Upper lobe of right lung (tissue), 1 donor: ENCODE results near the gene TAOK3. TPM values are rescaled to one million over a fixed set of nuclear protein-coding genes. Genes with fewer than 3 reads are reported as not detected.
A peak's percentile ranks its signal among the peaks of the same experiment; 100 is the strongest.

Experiments
- ATAC-seq: fragments of 200-7000 bp; cut with Tn5 transposase; one replicate; pipeline ENCODE4 v1.9.1; 2020; ENCODE audit warnings: mild to moderate bottlenecking, moderate library complexity
- DNase-seq: peaks from one replicate; pipeline ENCODE4 v3.0.0-alpha.2; 2020
- H3K27ac ChIP-seq: fragments of 200-600 bp; one replicate; pipeline ENCODE4 v1.8.0; 2022
- H3K27me3 ChIP-seq: fragments of 200-600 bp; one replicate; pipeline ENCODE4 v1.8.0; 2022; ENCODE audit warnings: mild to moderate bottlenecking
- H3K36me3 ChIP-seq: fragments of 200-600 bp; one replicate; pipeline ENCODE4 v1.8.0; 2022
- H3K4me1 ChIP-seq: fragments of 200-600 bp; one replicate; pipeline ENCODE4 v1.8.0; 2022
- H3K4me3 ChIP-seq: fragments of 200-600 bp; one replicate; pipeline ENCODE4 v1.8.0; 2022; ENCODE audit warnings: mild to moderate bottlenecking
- H3K9me3 ChIP-seq: fragments of 200-600 bp; one replicate; pipeline ENCODE4 v1.8.0; 2022
- CTCF ChIP-seq: fragments of 200-600 bp; IDR thresholded peaks from one replicate; pipeline ENCODE4 v1.8.0; 2022; ENCODE audit warnings: antibody characterized with exemption
- intact Hi-C: fragments of 100-400 bp; cut with DNase I; formaldehyde crosslinking; loops from one replicate; pipeline ENCODE4 v1.11.0; 2022
- total RNA-seq: library from RNA; stranded (reverse); fragmentation: NEBNext Ultra II Directional; extraction: Animal tissue kit (Norgen Biotek cat#: 25700); gene quantifications from one replicate; pipeline ENCODE4 v1.2.1, GENCODE V29; 2021
- donor health status: DM: no; HTN: yes; CAD: no; lungs with severe emphysema.

Gene TAOK3
- total RNA-seq, 1 donor from 2014 or later, result 64.1 TPM

GRCh38 chr12:118189741-118190191, 182.9 kb downstream of the TAOK3 start:
- Histone ChIP-seq H3K36me3 (peaks cover 23% of the 10 kb centered on the region), H3K4me1 (no peaks in the 10 kb centered on the region), H3K27ac (peak overlapping the region; percentile 44), H3K9me3 (no peaks in the 10 kb centered on the region), H3K27me3 (no peaks in the 10 kb centered on the region), H3K4me3 (peak overlapping the region; percentile 37)
- intact Hi-C loops, result no loop called here
- ATAC-seq, result peak; percentile 47
- TF ChIP-seq CTCF, result no peak
- no peak for DNase-seq

- no peaks in the 10 kb centered on the region for H3K4me1 ChIP-seq
- no peak for TF ChIP-seq CTCF
- no peaks in the 10 kb centered on the region for H3K27me3 ChIP-seq
- ATAC-seq, result peak; percentile 50
- peak overlapping the region; percentile 37 for H3K4me3 ChIP-seq
- H3K27ac ChIP-seq, result no peak overlapping the region
- DNase-seq, result no peak
- H3K9me3 ChIP-seq, result no peaks in the 10 kb centered on the region
- intact Hi-C loops, result no loop called here
- H3K36me3 ChIP-seq, result peaks cover 14% of the 10 kb centered on the region
Measured at GRCh38 chr12:118188690-118189371, 183.9 kb downstream of the TAOK3 start.

- H3K4me1 ChIP-seq, result peaks cover under 1% of the 10 kb centered on the region
- no peak for ATAC-seq
- H3K27ac ChIP-seq, result peak overlapping the region; percentile 4
- no peak for DNase-seq
- intact Hi-C loops, result no loop called here
- H3K36me3 ChIP-seq, result peaks cover 6% of the 10 kb centered on the region
- H3K9me3 ChIP-seq, result no peaks in the 10 kb centered on the region
- no peaks in the 10 kb centered on the region for H3K27me3 ChIP-seq
- H3K4me3 ChIP-seq, result peak overlapping the region; percentile 37
- TF ChIP-seq CTCF, result no peak
Measured at GRCh38 chr12:118187751-118188435, 184.8 kb downstream of the TAOK3 start.

GRCh38 chr12:118185602-118186397, 186.9 kb downstream of the TAOK3 start:
- no peak for DNase-seq
- H3K27ac ChIP-seq, result no peak overlapping the region
- intact Hi-C loops, result no loop called here
- no peaks in the 10 kb centered on the region for H3K27me3 ChIP-seq
- H3K4me1 ChIP-seq, result peaks cover 11% of the 10 kb centered on the region
- ATAC-seq, result no peak
- no peak overlapping the region for H3K4me3 ChIP-seq
- TF ChIP-seq CTCF, result no peak
- H3K9me3 ChIP-seq, result no peaks in the 10 kb centered on the region
- H3K36me3 ChIP-seq, result peaks cover 12% of the 10 kb centered on the region

- no peaks in the 10 kb centered on the region for H3K9me3 ChIP-seq
- no peaks in the 10 kb centered on the region for H3K27me3 ChIP-seq
- intact Hi-C loops, result loop anchor here (5.0 kb wide), 1 partner anchor 194 kb away; the partner anchor contains the start of gene SUDS3
- no peak for DNase-seq
- no peak overlapping the region for H3K27ac ChIP-seq
- H3K4me3 ChIP-seq, result no peak overlapping the region
- H3K36me3 ChIP-seq, result peaks cover 23% of the 10 kb centered on the region
- H3K4me1 ChIP-seq, result peaks cover 11% of the 10 kb centered on the region
- TF ChIP-seq CTCF, result no peak
- no peak for ATAC-seq
Measured at GRCh38 chr12:118183711-118184110, 189.0 kb downstream of the TAOK3 start.
